Ramos (cell line): ENCODE measurements around the gene HMCN2.

Experiments used
- in situ Hi-C: fragments of 300-500 bp; cut with MboI; formaldehyde crosslinking; loops from one replicate; pipeline ENCODE4 v1.14.3; 2022; ENCODE audit warnings: low sequenced_read_pairs; ENCODE audit not compliant: unreplicated experiment

The HMCN2 gene

DNA sequence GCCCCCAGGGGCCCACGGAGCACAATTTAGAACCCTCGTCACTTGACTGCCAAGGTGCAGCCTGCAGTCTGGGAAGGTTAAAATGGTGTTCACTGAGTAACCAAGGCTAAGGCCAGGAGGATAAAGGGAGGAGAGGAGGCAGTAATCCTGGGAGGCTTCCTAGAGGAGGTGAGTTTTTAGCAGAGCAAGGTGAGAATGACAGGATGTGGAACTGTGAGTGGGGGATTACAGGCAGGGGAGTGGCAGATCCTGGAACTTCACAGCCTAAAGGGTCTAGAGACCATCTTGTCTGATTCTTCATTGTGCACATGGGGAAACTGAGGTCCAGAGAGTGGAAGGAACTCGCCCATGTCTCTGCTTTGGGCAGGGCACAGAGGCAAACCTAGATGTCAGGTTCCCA, 136.7 kb downstream of the HMCN2 start:
- in situ Hi-C loops, result no loop called here

GRCh38 chr9:130402645-130403440, 137.3 kb downstream of the HMCN2 start:
- in situ Hi-C loops, result no loop called here

DNA sequence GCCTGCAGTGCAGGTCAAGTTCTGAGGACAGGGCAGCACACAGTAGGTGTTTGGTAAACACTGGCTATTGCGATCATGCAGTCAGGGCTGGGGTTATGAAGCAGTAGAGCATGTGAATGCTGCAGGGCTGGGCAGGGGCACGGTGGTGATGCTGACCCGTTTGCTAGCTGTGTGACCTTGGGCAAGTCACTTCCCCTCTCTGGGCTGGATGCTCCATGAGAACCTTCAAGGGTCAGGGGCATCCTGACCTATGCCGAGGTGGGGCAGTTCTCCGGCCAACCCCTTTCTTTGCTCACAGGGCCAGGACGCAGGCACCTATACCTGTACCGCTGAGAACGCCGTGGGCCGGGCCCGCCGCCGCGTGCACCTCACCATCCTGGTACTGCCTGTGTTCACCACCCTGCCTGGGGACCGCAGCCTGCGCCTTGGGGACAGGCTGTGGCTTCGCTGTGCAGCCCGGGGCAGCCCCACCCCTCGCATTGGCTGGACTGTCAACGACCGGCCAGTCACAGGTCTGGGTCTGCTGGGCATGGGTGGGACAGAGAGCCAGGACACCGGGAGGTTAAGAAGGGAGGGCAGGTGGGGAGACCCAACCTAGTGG, 140.2 kb downstream of the HMCN2 start:
- in situ Hi-C loops, result no loop called here

DNA sequence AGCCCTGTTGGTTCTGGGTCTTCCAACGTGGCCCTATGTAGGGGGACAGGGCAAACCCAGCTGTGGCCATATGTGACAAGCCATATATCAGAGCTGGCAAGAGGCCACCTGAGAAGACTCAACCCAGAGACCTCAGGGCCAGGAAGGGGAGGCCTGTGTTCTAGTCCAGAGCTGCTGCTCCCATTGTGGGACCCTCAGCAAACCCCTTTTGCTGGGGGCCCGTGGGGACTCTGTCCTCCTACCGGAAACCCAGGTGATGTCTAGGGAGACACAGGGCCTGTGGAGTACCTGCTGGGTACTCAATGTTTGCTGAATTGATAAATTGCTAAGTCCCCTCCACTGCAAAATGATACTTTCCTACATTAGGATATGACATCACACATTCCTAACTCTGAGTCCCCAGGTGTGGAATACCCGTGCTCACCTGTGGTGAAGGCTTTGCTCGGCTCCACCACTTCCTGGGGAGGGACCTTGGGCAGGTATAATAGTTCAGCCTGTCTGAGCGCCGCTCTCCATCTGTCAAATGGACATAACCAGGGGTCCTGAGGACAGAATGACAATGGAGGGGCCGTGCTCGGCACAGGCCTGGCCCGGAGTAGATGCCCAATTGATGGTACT, 140.8 kb downstream of the HMCN2 start:
- in situ Hi-C loops, result no loop called here

DNA sequence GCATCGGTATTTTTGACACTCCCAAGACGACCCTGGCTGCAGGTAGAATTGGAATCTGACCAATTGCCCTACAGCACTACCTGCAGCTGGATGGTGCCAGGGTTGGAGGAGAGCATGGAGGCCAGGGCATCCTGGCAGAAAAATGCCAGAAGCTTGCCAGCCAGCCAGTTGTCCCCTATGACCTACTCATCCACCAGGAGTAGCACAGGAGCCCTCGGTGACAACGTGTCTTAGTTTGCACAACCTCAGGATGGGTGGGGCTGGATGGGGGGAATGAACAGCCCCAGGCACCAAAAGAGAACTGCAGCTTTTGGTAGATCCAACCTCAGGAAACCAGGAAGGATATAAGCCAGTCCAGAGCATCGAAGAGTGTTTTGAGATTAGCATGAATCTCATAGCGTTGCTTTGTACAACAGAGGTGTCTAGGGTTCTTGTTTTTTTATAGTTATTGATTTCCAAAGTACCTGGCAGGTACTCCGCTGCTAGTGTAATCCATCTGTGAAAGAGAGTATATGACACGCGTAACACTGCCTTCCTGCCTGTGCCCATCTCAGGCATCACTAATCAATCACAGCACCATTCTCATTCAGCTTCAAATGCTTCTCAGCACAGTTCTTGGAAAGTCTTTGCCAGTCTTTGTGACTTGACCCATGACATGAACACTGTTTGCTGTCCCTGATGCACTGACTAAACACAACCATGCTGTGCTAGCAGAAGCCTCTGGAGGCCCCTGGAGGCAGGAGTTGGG, 142.5 kb downstream of the HMCN2 start:
- in situ Hi-C loops, result no loop called here

DNA sequence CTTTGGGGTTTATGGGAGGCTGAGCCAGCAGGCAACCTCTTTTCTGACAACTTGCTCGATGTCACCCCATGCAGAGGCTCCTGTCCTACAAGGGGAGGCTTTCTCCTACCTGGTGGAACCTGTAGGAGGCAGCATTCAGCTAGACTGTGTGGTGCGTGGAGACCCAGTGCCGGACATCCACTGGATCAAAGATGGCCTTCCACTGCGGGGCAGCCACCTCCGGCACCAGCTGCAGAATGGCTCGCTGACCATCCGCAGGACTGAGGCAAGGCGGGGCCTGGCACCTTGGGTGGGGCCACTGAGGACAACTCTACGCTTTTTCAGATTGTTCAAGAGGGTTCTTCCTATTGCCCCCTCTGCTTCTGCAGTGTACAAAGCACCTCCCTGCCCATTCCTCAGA, 143.1 kb downstream of the HMCN2 start:
- in situ Hi-C loops, result no loop called here

- in situ Hi-C loops, result no loop called here
These were observed 143.7 kb downstream of the HMCN2 start for GRCh38 chr9:130409246-130409645.

DNA sequence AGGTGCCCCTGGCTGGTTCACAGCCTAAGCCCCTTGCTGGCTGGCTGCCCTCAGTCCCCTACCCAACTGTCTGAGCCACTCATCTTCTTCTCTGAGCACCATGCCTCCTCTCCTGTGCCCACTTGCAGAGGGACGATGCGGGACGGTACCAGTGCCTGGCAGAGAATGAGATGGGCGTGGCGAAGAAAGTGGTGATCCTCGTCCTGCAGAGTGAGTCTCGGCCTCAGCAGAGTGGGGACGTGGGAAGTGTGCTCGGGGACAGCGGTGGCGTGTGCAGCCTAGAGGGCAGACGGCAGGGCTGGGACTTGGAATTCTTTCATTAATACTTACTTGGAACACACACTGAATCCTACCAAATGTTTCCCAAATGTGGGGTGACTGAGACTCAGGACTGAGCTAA, 144.9 kb downstream of the HMCN2 start:
- in situ Hi-C loops, result no loop called here

- in situ Hi-C loops, result no loop called here
These were observed 146.0 kb downstream of the HMCN2 start for GRCh38 chr9:130411566-130411915.

- in situ Hi-C loops, result no loop called here
These were observed 148.6 kb downstream of the HMCN2 start for GRCh38 chr9:130414081-130414731.

DNA sequence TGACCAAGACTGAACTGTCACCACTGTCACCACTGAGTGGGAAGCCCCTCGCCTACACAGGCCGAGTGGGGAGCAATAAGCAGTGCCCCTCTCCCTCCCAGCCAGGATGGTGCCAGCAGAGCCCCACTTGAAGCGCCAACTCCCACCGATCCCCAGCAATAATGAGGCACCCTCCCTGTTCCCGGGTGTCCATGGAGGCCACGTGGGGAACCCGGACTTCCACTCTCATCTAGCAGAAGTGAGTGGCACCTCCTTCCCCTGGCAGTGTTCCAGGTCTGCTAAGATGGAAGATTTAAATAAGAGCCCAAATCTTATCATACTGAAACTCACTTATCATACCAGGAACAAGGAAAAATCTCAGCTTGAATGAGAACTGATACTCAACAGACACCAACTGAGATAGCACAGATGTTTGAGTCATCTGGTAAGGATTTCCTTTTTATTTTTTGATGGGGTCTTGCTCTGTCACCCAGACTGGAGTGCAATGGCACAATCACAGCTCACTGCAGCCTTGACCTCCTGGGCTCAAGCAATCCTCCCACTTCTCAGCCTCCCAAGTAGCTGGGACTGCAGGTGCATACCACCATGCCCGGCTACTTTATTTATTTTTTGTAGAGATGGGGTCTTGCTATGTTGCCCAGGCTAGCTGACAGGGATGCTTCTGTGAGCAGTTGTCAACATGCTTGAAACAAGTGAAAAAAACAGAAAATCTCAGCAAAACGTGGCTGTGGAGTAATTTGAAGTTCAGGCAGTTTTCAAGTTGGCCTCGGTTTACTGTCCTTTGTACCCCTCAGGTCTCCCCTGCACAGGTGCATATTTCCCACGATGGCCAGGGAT, 149.6 kb downstream of the HMCN2 start:
- in situ Hi-C loops, result no loop called here

GRCh38 chr9:130417602-130418001, 152.0 kb downstream of the HMCN2 start:
- in situ Hi-C loops, result no loop called here

DNA sequence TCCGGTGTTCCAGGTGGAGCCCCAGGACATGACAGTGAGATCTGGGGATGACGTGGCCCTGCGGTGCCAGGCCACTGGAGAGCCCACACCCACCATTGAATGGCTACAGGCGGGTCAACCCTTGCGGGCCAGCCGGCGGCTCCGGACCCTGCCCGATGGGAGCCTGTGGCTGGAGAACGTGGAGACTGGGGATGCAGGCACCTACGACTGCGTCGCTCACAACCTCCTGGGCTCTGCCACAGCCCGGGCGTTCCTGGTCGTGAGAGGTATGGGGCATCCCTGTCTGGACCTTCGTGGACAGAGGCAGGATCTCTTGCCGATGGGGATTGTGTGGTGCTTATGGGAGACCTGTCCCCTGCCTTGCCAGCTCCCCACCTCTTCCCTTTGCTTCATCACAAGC, 153.2 kb downstream of the HMCN2 start:
- in situ Hi-C loops, result no loop called here

DNA sequence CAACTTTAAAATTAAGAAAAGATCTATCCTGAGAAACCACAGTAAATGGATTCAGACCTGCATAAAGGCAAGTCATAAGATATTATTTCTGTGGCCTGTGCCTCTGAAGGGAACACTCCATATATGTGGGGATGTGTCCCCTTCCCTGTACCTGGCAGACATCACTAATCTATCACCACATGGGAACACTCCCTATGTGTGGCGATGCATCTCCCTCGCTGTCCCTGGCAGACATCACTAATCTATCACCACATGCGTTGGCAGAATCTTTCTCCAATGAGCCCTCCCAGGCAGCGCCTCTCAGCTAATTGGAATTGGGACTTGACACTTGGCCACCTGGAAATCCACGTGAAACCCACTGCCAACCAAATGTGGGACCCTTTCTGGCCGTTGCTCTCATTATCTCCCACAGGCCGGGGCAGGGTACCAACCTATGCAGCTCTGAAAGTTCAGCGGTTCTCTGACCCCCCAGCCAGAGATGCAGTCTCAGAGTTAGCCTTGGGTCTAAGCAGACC, 154.0 kb downstream of the HMCN2 start:
- in situ Hi-C loops, result no loop called here

- in situ Hi-C loops, result no loop called here
These were observed 155.7 kb downstream of the HMCN2 start for GRCh38 chr9:130421154-130421801.

DNA sequence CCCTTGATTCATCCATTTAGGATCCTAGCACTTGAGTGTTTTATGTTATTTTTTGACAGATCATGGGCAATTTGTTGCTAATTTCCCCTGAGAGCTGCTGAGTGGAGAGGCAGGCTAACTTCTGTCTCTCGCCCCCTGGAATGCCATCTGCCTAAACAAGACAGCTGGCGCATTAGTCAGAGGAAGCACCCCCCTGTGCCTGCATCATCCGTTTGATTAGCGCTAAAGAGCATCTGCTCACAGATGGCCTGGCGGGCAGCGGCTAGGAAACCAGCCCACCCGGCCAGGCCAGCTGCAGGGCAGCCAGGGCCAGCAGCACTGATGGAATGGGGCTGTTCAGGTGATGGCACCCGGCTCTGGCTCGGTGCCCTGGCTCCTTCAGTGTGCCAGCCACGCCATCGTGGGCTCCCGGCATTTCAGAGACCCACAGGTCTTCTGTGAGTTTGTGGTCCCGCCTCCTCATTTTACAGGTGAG, 156.3 kb downstream of the HMCN2 start:
- in situ Hi-C loops, result no loop called here

DNA sequence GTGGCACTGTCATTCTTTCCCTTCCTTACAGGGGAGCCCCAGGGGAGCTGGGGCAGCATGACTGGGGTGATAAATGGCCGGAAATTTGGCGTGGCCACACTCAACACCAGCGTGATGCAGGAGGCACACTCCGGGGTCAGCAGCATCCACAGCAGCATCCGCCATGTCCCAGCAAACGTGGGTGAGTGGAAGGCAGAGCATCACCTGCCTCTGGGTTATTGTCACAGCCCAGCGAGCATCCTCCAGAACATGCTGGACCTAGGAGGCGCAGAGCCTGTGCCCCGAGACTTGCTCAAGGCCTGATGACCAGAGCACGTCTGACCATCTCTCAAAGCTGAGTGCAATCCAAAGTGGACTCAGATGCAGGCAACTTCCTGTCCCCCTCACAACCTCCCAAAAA, 157.0 kb downstream of the HMCN2 start:
- in situ Hi-C loops, result no loop called here

- in situ Hi-C loops, result no loop called here
These were observed 157.7 kb downstream of the HMCN2 start for GRCh38 chr9:130423272-130423671.
